ENCODE results near the gene ANKS3. TPM values are rescaled to one million over a fixed set of nuclear protein-coding genes. Genes with fewer than 3 reads are reported as not detected.

The ANKS3 gene
- total and polyA plus RNA-seq, 2 of the 8 experiments (the other 6 are each of a cell fraction or from before 2014, with no cell fraction given): 15.5 to 23.9 TPM

- TF ChIP-seq CHD7 (IDR thresholded peaks at IDR 0.05; ENCODE audit: insufficient replicate concordance, low read length): no peak
- TF ChIP-seq BRCA1 (IDR thresholded peaks at IDR 0.05; ENCODE audit: low read depth, low read length): no peak
Observed at GRCh38 chr16:4762205-4762604, 28.1 kb upstream of the ANKS3 start (continued).

All from H1 (cell line).